Hepatic stellate cell (primary cell): ENCODE results near the gene LRRC27.

Source experiments
- DNase-seq: peaks from one replicate; pipeline ENCODE4 v3.0.0; 2011; ENCODE audit warnings: low spot score

LRRC27 gene

DNA sequence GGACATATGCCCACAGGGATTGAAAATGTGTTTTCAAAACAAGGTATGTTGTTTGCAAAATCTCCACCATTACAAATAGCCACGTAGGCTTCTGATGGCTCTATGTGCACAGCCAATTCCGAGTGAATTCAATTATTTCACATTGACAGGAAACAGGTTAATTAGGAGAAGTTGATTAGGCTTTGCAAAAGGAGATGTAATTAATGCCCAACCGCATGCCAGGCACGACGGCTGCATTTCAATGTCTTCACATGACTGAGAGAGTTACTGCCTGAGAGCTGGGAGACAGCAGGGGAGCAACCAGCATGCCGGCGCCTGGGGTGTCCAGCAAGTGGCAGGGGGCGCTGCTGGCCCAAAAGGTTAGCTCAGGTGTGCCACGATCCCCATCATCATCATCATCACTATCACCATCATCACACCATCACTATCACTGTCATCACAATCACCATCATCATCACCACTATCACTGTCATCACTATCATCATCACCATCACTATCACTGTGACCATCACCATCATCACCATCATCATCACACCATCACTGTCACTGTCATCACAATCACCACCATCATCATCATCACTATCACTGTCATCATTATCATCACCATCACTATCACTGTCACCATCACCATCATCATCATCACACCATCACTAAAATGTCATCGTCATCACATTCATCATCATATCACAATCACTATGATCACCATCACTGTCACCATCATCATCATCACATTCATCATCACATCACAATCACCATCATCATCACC is 95.2 kb downstream of the LRRC27 start:
- no peak for DNase-seq

GRCh38 chr10:132427939-132428367 is 96.0 kb downstream of the LRRC27 start:
- DNase-seq, result no peak

DNA sequence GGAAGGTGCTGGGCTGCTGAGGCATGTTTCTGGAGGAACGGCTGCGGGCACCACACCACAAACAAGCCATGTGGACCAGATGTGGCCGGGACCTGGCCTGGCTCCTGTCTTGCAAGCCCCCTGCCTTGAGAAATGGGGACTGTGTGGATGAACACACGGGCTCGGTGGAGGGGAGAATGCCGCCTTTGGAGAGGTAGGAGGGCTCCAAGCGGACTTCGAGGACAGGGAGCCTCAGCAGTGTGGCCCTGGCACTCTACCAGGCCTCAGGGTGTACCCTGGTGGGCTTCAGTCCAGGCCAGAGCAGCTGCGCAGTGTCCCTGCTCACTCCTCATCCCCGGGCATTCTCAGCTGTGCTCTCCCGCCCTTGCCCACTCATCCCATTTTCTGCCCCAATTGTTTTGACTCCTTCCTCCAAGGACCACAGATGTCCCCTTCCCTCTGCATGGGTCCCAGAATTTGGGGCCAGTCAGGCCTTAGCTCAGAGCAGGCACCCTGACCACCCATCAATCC is 96.5 kb downstream of the LRRC27 start:
- DNase-seq, result no peak
